ENCODE data around the gene ACRBP. TPM values are rescaled to one million over a fixed set of nuclear protein-coding genes. Genes with fewer than 3 reads are reported as not detected.

The ACRBP gene
- total RNA-seq, 2 donors from 2014 or later: 5.1 to 9.1 TPM

DNA sequence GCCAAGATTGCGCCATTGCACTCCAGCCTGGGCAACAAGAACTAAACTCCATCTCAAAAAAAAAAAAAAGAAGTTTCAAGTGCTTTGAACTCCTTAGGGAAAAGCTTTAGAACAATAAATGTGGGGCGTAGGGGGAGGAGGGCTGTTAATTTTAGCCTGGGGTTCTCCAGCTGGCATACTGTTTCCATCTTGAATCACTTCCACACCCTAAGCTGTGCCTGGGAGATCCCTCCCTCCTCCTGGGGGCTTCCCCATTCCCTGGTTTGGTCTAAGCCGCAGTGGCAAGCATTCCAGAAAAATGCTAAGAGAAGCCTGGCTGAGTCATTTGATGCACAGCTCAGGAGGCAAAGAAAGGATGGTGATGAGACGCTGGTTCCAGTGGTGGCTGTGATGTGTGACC, 44.2 kb upstream of the ACRBP start:
- Histone ChIP-seq H3K27me3 (replicated peaks; ENCODE audit: insufficient read depth) (no peaks in the 10 kb centered on the region), H3K36me3 (no peaks in the 10 kb centered on the region), H3K4me1 (ENCODE audit: control insufficient read depth in 1 of 2, low read depth in 2 of 2) (peaks cover 24 to 33% of the 10 kb centered on the region in 2 donors), H3K9me3 (no peaks in the 10 kb centered on the region), H3K4me3 (no peak overlapping the region), H3K27ac (no peak overlapping the region)
- DNase-seq (ENCODE audit: low spot score) (no peak), ATAC-seq (ENCODE audit: insufficient number of reproducible peaks, low FRiP score, low read depth) (no peak)
- TF ChIP-seq, protein P1, sequence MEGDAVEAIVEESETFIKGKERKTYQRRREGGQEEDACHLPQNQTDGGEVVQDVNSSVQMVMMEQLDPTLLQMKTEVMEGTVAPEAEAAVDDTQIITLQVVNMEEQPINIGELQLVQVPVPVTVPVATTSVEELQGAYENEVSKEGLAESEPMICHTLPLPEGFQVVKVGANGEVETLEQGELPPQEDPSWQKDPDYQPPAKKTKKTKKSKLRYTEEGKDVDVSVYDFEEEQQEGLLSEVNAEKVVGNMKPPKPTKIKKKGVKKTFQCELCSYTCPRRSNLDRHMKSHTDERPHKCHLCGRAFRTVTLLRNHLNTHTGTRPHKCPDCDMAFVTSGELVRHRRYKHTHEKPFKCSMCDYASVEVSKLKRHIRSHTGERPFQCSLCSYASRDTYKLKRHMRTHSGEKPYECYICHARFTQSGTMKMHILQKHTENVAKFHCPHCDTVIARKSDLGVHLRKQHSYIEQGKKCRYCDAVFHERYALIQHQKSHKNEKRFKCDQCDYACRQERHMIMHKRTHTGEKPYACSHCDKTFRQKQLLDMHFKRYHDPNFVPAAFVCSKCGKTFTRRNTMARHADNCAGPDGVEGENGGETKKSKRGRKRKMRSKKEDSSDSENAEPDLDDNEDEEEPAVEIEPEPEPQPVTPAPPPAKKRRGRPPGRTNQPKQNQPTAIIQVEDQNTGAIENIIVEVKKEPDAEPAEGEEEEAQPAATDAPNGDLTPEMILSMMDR (IDR thresholded peaks at IDR 0.05): no peak

GRCh38 chr12:6688999-6689882, 42.0 kb upstream of the ACRBP start, which contains the start of gene ZNF384:
Gene ZNF384, minus strand, starts transcription at chr12:6689375. Its CDS starts 9,855 bp downstream, at chr12:6679520.
- no peaks in the 10 kb centered on the region for H3K27me3 ChIP-seq (replicated peaks; ENCODE audit: insufficient read depth)
- no peaks in the 10 kb centered on the region for H3K36me3 ChIP-seq
- TF ChIP-seq, protein P1 (IDR thresholded peaks at IDR 0.05): peak; percentile 33
- peak; percentile 87 for DNase-seq (ENCODE audit: low spot score)
- H3K27ac ChIP-seq: peak within 1 kb of the TSS; percentile 94 to 99
- no peaks in the 10 kb centered on the region for H3K9me3 ChIP-seq
- H3K4me3 ChIP-seq: peak within 1 kb of the TSS; percentile 95
- peaks cover 31 to 52% of the 10 kb centered on the region in 2 donors for H3K4me1 ChIP-seq (ENCODE audit: control insufficient read depth in 1 of 2, low read depth in 2 of 2)
- ATAC-seq (ENCODE audit: insufficient number of reproducible peaks, low FRiP score, low read depth): peak; percentile 90

DNA sequence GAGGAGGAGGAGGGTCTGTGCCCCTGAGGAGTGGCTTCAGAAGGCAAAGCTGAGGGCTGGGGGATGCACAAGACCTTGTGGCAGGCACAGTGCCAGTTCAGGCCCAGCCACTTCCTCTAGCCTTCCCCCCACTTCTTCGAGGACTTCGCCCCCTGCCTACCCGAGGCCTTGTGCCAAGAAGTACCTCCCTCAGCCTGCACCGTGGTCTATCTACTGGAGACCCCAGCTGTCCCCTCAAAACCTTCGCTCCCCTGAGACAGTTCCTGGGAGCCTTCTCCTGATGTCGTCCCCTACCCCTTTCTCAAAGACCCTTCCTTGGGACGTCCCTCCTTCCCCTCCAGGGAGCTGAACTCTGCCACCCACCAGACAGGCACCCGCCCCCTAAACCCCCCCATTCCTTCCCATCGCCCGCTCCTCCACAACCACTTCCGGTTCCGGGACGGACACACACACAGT, 41.3 kb upstream of the ACRBP start:
- Histone ChIP-seq H3K27me3 (replicated peaks; ENCODE audit: insufficient read depth) (no peaks in the 10 kb centered on the region), H3K36me3 (peaks cover 3% of the 10 kb centered on the region), H3K4me3 (peak overlapping the region; percentile 95), H3K9me3 (no peaks in the 10 kb centered on the region), H3K4me1 (ENCODE audit: control insufficient read depth in 1 of 2, low read depth in 2 of 2) (peaks cover 31 to 52% of the 10 kb centered on the region in 2 donors), H3K27ac (peak overlapping the region; percentile 94 to 99)
- ATAC-seq (ENCODE audit: insufficient number of reproducible peaks, low FRiP score, low read depth) (no peak), DNase-seq (ENCODE audit: low spot score) (no peak)
- TF ChIP-seq, protein P1 (IDR thresholded peaks at IDR 0.05): no peak

DNA sequence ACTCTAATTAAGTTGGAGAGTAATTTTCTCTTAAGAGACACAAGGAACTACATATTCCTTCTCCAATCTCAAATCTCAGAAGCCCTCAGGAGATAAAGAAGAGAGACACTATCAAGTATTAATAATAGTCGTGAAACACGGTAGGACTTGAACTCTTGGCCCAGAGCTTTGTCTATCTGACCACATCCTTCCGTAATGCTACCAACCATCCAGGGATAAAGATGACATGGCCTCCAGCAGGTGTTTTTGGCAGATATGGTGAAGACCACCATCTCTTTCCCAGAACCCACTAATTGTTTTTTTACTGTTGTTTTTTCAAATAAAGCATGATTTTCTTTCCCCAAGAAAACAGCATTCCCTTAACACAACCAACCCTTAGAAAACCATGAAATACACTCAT, 38.6 kb upstream of the ACRBP start:
- Histone ChIP-seq H3K9me3 (no peaks in the 10 kb centered on the region), H3K27me3 (replicated peaks; ENCODE audit: insufficient read depth) (no peaks in the 10 kb centered on the region), H3K4me1 (ENCODE audit: control insufficient read depth in 1 of 2, low read depth in 2 of 2) (peaks cover 31 to 50% of the 10 kb centered on the region in 2 donors), H3K4me3 (no peak overlapping the region), H3K27ac (no peak overlapping the region), H3K36me3 (peaks cover 4% of the 10 kb centered on the region)
- no peak for ATAC-seq (ENCODE audit: insufficient number of reproducible peaks, low FRiP score, low read depth)
- TF ChIP-seq, protein P1 (IDR thresholded peaks at IDR 0.05): no peak
- DNase-seq (ENCODE audit: low spot score): no peak

GRCh38 chr12:6684609-6685008, 37.4 kb upstream of the ACRBP start:
- TF ChIP-seq, protein P1 (IDR thresholded peaks at IDR 0.05): peak; percentile 31
- Histone ChIP-seq H3K27me3 (replicated peaks; ENCODE audit: insufficient read depth) (no peaks in the 10 kb centered on the region), H3K4me1 (ENCODE audit: control insufficient read depth in 1 of 2, low read depth in 2 of 2) (peaks cover 23 to 39% of the 10 kb centered on the region in 2 donors), H3K27ac (no peak overlapping the region), H3K9me3 (no peaks in the 10 kb centered on the region), H3K36me3 (peaks cover 11% of the 10 kb centered on the region), H3K4me3 (no peak overlapping the region)
- DNase-seq (ENCODE audit: low spot score) (no peak), ATAC-seq (ENCODE audit: insufficient number of reproducible peaks, low FRiP score, low read depth) (no peak)
